Effector CD8-positive, alpha-beta T cell (primary cell): Measurements from ENCODE around the gene SMYD1.
"Not testable (repeated sequence)": the region's sequence is repeated elsewhere in the genome, so short reads cannot be mapped to it uniquely, and the experiment has no call there.

Experiments used
- DNase-seq: peaks from one replicate; lab custom pipeline; 2025; lab: John Stamatoyannopoulos, UW
- total RNA-seq, 4 experiments: gene quantifications; one replicate each; lab custom pipeline; 2026; lab: John Stamatoyannopoulos, UW

SMYD1 gene
- 0 to 0.10 (median 0) reads per million in 4 experiments for total RNA-seq

DNA sequence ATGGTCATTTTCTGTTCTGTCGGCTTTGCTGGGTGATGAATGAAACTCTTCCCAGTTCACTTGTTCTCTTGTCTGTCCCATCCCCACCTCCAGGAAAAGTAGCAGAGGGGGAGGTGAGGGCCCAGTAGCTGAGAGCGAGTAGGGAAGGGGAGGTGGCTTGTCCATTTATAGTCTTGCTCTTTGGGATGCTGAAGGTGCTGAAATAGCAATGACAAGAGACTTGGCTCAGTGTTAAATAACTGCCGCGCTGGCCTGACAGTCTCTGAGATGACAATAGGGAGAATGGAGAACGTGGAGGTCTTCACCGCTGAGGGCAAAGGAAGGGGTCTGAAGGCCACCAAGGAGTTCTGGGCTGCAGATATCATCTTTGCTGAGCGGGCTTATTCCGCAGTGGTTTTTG is at the start of gene SMYD1:
Gene SMYD1, plus strand, starts transcription at position 228 of the 400 bp plus-strand sequence. Its CDS starts 40 bp downstream, at position 268.
- no peak for DNase-seq

DNA sequence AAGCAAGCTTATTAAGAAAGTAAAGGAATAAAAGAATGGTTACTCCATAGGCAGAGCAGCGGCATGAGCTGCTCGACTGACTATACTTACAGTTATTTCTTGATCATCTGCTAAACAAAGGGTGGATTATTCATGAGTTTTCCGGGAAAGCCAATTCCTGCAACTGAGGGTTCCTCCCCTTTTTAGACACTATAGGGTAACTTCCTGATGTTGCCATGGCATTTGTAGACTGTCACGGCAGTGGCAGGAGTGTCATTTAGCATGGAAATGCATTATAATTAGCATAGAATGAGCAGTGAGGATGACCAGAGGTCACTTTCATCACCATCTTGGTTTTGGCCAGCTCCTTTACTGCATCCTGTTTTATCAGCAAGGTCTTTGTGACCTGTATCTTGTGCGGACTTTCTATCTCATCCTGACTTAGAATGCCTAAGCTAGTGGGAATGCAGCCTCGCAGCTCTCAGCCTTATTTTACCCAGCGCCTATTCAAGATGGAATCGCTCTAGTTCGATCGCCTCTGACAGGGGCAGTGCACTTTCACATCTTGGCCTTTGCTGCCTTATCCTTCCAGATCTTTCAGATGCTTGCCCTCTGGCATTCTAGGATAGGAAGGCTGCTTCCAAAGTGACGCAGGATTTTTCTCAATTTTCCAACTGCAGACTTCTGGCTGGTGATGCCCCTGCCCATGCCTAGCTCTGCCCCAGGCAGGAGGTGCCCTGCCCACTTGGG is 49.4 kb upstream of the SMYD1 start:
- DNase-seq = not testable (repeated sequence)

DNA sequence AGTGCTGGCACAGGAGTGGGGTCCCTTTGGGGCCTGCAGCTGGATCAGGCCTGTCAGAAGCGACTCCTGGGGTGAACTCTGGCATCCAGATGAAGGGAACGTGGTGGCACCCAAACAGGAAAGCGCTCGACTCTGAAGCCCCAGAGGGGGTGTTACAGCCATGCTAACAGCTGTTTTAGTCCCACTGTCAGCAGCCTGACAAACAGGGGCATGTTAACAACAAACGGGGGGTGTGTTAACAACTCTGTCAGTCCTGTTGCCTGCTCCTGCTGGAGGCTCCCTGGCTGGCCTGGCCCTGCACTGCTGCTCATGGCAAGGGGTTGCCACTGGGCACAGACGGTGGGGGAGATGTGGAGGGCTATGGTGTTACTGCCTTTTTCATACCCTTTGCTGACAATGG is 48.7 kb upstream of the SMYD1 start:
- no peak for DNase-seq

DNA sequence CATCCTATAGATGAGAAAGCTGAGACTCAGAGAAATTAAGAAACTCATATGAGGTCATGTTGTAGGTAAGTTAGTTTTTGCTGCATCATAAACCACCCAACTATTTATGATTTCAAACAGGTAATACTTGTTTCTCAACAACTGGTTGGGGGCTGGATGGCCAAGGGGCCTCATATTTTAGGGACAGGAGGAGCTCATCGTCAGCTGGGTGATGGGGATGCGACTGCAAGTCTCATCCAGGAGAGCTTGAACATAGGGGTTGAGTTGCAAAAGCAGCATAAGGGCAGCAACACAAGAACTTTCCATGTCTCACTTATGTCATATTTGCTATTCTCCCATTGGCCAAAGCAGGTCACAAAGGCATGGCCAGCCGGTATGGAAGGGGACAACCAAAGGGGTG is 47.6 kb upstream of the SMYD1 start:
- no peak for DNase-seq

- no peak for DNase-seq
Observed at GRCh38 chr2:88022669-88022921, 45.0 kb upstream of the SMYD1 start.

GRCh38 chr2:88024509-88024908 is 43.1 kb upstream of the SMYD1 start:
- no peak for DNase-seq

DNA sequence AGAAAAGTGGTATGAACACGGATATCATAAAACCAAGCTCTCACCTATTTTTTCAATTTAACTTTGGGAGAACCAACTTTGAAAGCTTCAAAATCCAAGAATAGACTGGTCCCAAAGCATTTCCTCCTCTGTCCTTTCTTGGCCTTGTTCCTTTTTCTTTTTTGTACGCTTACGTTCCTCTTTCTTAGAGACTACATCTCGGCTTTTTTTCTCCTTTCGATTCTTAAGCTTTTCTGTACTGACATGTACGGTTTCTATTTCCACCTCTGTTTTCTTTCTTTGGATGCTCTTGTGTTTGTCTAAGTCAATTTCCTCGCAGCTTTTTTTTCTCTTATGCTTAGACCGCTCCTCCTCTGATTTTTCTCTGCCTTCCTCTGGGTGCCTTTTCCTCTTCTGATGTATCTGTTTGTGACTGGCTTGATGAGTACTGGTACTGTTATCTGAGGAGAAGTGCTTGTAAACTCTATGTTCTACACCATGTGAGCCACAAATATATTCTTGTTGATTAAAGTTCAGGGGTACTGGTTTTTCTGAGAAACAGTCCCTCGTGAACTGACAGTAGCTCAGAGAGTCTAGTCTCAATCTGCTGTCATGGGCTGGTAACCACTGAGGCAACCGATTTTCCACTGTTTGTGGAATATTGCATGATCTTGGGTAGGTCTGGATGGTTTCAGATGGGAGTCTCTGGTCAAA is 39.8 kb upstream of the SMYD1 start:
- no peak for DNase-seq

DNA sequence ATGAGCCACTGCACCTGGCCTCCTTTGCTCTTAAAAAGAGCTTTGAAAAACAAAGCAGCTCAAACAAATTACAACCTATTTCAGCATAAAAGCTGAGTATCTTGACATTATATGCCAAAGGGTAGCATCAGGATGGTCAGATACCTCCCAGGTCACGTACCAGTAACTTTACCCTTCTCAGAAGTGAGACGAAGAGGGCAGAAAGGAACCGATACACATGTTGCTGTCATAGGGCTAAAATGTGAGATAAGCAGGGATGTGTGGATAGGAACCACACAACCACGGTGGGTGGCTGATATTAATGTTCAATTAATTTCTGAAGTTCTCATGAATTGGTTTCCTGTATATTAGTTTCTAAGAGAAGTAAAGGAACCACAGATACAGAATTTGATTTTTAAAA is 38.7 kb upstream of the SMYD1 start:
- no peak for DNase-seq

DNA sequence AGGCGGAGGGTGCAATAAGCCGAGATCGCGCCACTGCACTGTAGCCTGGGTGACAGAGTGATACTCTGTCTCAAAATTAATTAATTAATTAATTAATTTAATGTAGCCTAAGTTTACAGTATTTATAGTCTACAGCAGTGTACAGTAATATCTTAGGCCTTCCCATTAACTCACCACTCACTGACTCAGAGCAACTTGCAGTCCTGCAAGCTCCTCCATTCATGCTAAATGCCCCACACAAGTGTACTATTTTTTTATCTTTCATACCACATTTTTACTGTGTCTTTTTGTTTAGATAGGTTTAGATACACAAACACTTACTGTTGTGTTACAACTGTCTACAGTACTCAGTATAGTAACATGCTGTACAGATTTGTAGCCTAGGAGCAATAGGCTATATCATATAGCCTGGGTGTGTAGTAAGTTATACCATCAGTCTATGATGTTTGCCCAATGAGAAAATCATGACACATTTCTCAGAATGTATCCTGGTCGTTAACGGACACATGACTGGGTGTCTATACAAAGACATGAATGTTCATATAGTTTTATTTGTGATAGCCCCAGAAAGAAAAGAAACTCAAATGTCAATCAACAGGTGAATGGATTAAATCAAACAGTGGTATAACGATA is 35.4 kb upstream of the SMYD1 start:
- no peak for DNase-seq

GRCh38 chr2:88036182-88036581 is 31.4 kb upstream of the SMYD1 start:
- DNase-seq = no peak

GRCh38 chr2:88036606-88037005 is 31.0 kb upstream of the SMYD1 start:
- no peak for DNase-seq

- DNase-seq = no peak
Observed at GRCh38 chr2:88038263-88039105, 29.1 kb upstream of the SMYD1 start.

- DNase-seq = no peak
Observed at GRCh38 chr2:88042476-88042875, 25.1 kb upstream of the SMYD1 start.

DNA sequence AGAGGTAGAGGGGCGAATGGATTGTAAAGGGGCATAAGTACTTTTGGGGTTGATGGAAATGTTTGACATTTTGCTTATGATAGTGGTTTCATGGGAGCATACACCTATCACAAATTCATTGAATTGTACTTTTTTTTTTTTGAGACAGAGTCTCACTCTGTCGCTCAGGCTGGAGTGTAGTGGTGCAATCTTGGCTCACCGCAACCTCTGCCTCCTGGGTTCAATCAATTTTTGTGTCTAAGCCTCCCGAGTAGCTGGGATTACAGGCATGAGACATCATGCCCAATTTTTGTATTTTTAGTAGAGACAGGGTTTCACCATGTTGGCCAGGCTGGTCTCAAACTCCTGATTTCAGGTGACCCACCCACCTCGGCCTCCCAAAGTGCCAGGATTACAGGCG is 22.1 kb upstream of the SMYD1 start:
- not testable (repeated sequence) for DNase-seq

- DNase-seq = no peak
Observed at GRCh38 chr2:88048541-88048940, 19.1 kb upstream of the SMYD1 start.

- DNase-seq = no peak
Observed at GRCh38 chr2:88049622-88050021, 18.0 kb upstream of the SMYD1 start.

- no peak for DNase-seq
Observed at GRCh38 chr2:88051792-88052191, 15.8 kb upstream of the SMYD1 start.

GRCh38 chr2:88053296-88053695 is 14.3 kb upstream of the SMYD1 start:
- no peak for DNase-seq

GRCh38 chr2:88053934-88054781 is 13.5 kb upstream of the SMYD1 start:
- no peak for DNase-seq

GRCh38 chr2:88054782-88055370 is 12.7 kb upstream of the SMYD1 start:
- no peak for DNase-seq
